MM.1S (cell line): ENCODE results near the gene FEZ2.

ENCODE experiments used
- CTCF ChIP-seq: fragments of 300-600 bp; sonication (generic); IDR thresholded peaks from 2 replicates; pipeline ENCODE4 v1.5.1; 2016; ENCODE audit warnings: antibody characterized with exemption, low read length, mixed read lengths
- EZH2 ChIP-seq: fragments of 300-600 bp; sonication (generic); optimal IDR thresholded peaks from 2 replicates; pipeline ENCODE3; 2017; ENCODE audit warnings: low read depth, mild to moderate bottlenecking, antibody characterized with exemption, low read length, mixed read lengths

DNA sequence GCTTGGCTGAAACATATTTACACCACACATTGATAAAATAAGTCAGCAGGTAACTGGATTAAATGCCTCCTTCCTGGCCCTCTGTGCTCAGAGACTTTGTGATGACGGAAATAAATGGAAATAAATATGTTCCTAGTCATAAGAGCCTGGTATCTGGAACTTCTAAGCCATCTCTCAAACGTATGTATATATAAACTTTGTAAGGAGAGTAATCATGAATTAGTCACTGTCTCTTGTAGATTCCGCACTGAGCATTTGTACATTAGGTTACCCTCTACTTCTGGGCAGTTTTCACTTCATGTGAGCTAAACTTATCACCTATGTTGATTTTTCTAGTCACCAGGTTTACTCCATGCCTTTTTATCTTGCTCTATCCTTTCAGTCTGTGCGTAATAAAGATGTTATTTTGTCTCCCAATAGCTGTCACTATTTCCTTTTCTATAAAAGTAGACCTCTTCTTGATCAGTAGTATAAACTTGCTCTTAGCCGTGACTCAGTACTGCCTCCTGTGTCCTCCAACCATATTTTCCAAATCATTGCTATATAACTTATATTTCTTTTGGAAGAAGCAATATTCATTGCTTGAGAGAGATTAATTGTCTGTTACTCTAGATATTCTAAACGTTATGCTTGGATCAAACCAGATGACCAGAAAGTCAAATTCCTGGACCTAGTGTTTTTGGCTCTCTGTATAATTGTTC lies 53.2 kb downstream of the FEZ2 start:
- TF ChIP-seq CTCF (no peak), EZH2 (no peak)
